Vagina (tissue), 2 donors: Measurements from ENCODE around the gene PANK4.

ENCODE experiments used
- CTCF ChIP-seq, 3 experiments: fragments of 450-650 bp in 2 of 3; fragments of 200-600 bp in 1 of 3; sonication (generic) in 1 of 3; IDR thresholded peaks; one replicate each; pipeline ENCODE4 v1.5.1; 2017 to 2019; ENCODE audit warnings: antibody characterized with exemption in 3 of 3, mild to moderate bottlenecking in 2 of 3, moderate library complexity in 2 of 3
- POLR2AphosphoS5 ChIP-seq, 2 donors: sonication (generic); formaldehyde crosslinking; IDR thresholded peaks; one replicate each; pipeline ENCODE4 v1.9.0; 2017; ENCODE audit warnings: antibody characterized with exemption in 2 of 2, mild to moderate bottlenecking in 2 of 2, low read depth in 1 of 2; ENCODE audit not compliant: insufficient read depth in 1 of 2

DNA sequence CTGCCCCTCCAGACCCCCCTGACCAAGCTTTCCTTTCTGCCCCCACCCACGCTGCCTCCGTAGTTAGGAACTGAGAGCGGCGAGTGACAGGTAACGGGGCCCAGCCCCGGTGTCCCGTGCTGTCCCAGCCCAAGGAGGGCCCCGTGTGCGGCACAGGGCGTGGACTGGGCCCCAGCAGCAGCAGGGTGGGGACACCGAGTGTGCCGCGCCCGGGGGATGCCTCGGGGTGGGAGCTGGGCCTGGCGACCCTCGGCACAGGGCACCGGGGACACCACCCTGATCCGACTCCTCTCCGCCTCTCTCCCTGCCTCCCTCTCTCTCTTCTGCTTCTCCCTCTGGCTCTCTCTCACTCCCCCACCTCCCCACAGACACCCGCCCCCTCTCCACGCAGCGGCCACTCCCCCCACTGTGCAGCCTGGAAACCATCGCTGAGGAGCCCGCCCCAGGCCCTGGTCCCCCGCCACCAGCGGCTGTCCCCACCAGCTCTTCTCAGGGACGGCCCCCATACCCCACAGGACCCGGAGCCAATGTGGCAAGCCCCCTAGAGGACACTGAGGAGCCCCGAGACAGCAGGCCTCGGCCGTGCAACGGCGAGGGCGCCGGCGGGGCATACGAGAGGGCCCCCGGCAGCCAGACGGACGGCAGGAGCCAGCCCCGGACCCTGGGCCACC lies 22.7 kb downstream of the PANK4 start:
- TF ChIP-seq CTCF (IDR thresholded peaks at IDR 0.05) (no peak), POLR2AphosphoS5 (IDR thresholded peaks at IDR 0.05; ENCODE audit: insufficient read depth in 1 of 2, low read depth in 1 of 2) (no peak)
